NOMO-1 treated with DMSO at 0.1 percent for 48 hours (cell line): ENCODE results near the gene PRKCH.
"Not testable (repeated sequence)": the region's sequence is repeated elsewhere in the genome, so short reads cannot be mapped to it uniquely, and the experiment has no call there.

ENCODE experiments used
- DNase-seq: peaks from one replicate; lab custom pipeline; 2025; ENCODE audit not compliant: unreplicated experiment; lab: John Stamatoyannopoulos, UW

PRKCH gene

GRCh38 chr14:61526405-61527312, 205.3 kb downstream of the PRKCH start:
- no peak for DNase-seq

GRCh38 chr14:61527325-61528100, 206.1 kb downstream of the PRKCH start:
- no peak for DNase-seq

- no peak for DNase-seq
Observed at GRCh38 chr14:61528591-61529021, 207.2 kb downstream of the PRKCH start.

GRCh38 chr14:61529360-61529759, 208.0 kb downstream of the PRKCH start:
- not testable (repeated sequence) for DNase-seq

- no peak for DNase-seq
Observed at GRCh38 chr14:61530296-61530695, 208.9 kb downstream of the PRKCH start.

GRCh38 chr14:61530896-61531295, 209.5 kb downstream of the PRKCH start:
- DNase-seq, result no peak

GRCh38 chr14:61531465-61532122, 210.2 kb downstream of the PRKCH start:
- DNase-seq, result no peak

- no peak for DNase-seq
Observed at GRCh38 chr14:61532123-61532505, 210.7 kb downstream of the PRKCH start.

- DNase-seq, result no peak
Observed at GRCh38 chr14:61532763-61533162, 211.4 kb downstream of the PRKCH start.

GRCh38 chr14:61533513-61534255, 212.3 kb downstream of the PRKCH start:
- no peak for DNase-seq

- no peak for DNase-seq
Observed at GRCh38 chr14:61535032-61535431, 213.7 kb downstream of the PRKCH start.

- no peak for DNase-seq
Observed at GRCh38 chr14:61535458-61535857, 214.1 kb downstream of the PRKCH start.

GRCh38 chr14:61536661-61537562, 215.5 kb downstream of the PRKCH start:
- no peak for DNase-seq

GRCh38 chr14:61537563-61538463, 216.4 kb downstream of the PRKCH start:
- DNase-seq, result no peak

- DNase-seq, result no peak
Observed at GRCh38 chr14:61538464-61539022, 217.2 kb downstream of the PRKCH start.

GRCh38 chr14:61539631-61540030, 218.3 kb downstream of the PRKCH start:
- no peak for DNase-seq

GRCh38 chr14:61540931-61541330, 219.6 kb downstream of the PRKCH start:
- DNase-seq, result no peak
